ENCODE results near the gene CALR. TPM values are rescaled to one million over a fixed set of nuclear protein-coding genes. Genes with fewer than 3 reads are reported as not detected.

The CALR gene
- total and polyA plus RNA-seq, 9 of the 15 experiments (the other 6 are each of a cell fraction or from before 2014, with no cell fraction given), result 126 to 811 (median 642) TPM

DNA sequence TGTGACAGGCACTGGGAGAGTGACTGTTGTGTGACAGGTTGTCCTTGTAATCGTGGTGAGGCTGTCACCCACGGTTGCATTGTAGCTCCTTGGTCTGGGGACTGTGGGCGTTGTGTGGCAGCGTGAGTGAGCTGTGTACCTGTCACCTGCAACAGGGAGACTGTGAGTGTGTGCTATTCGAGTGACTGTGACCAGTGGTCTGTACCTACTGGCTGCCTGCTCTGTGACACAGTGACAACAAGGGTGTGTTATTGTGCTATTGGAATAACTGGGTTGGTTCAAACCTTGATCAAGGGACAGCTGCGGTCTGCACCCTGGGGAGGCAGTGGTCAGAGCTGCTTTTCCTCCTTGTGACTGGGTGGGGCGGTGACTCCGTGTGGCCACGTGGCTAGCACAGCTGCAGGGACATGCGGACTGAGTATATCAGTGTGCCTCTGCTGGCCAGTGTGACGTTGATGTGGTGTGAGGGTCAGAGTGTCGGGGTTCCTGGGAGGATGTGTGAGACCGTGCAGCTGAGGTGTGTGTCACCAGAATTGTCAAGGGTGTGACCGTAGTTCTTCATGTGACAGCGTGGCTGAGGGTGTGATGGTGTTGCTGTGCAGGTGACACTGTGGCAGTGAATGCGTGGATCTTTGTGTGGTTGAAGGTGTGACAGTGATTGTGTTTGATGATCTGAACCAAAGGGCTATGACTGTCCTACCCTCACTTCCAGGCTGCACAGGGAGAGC lies 46.8 kb downstream of the CALR start (continued):
- peak; percentile 60; the same call in 1 of the 2 replicates for TF ChIP-seq REST (IDR thresholded peaks at IDR 0.05; ENCODE audit: borderline replicate concordance)
- TF ChIP-seq REST (CRISPR knock-in tag; IDR thresholded peaks at IDR 0.05; ENCODE audit: low read depth), result no peak
- TF ChIP-seq, protein P1, sequence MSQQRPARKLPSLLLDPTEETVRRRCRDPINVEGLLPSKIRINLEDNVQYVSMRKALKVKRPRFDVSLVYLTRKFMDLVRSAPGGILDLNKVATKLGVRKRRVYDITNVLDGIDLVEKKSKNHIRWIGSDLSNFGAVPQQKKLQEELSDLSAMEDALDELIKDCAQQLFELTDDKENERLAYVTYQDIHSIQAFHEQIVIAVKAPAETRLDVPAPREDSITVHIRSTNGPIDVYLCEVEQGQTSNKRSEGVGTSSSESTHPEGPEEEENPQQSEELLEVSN (IDR thresholded peaks at IDR 0.05; ENCODE audit: borderline replicate concordance in 1 of 2, extremely low read depth in 1 of 2, insufficient read depth in 1 of 2, insufficient read length in 1 of 2, low read depth in 1 of 2, low read length in 1 of 2, poor library complexity in 1 of 2, severe bottlenecking in 1 of 2), result peak; percentile 78 to 87
- TF ChIP-seq, protein P2, sequence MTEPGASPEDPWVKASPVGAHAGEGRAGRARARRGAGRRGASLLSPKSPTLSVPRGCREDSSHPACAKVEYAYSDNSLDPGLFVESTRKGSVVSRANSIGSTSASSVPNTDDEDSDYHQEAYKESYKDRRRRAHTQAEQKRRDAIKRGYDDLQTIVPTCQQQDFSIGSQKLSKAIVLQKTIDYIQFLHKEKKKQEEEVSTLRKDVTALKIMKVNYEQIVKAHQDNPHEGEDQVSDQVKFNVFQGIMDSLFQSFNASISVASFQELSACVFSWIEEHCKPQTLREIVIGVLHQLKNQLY (CRISPR knock-in tag; conservative IDR thresholded peaks at IDR 0.05), result 0 out of 4 replicates have a peak, but pooled peaks of 1 of the 2 experiments have one; percentile 44
- TF ChIP-seq, protein P3, sequence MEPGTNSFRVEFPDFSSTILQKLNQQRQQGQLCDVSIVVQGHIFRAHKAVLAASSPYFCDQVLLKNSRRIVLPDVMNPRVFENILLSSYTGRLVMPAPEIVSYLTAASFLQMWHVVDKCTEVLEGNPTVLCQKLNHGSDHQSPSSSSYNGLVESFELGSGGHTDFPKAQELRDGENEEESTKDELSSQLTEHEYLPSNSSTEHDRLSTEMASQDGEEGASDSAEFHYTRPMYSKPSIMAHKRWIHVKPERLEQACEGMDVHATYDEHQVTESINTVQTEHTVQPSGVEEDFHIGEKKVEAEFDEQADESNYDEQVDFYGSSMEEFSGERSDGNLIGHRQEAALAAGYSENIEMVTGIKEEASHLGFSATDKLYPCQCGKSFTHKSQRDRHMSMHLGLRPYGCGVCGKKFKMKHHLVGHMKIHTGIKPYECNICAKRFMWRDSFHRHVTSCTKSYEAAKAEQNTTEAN (CRISPR knock-in tag; IDR thresholded peaks at IDR 0.05), result no peak
- no peak for TF ChIP-seq YBX1 (IDR thresholded peaks at IDR 0.05)
- TF ChIP-seq, protein P4, sequence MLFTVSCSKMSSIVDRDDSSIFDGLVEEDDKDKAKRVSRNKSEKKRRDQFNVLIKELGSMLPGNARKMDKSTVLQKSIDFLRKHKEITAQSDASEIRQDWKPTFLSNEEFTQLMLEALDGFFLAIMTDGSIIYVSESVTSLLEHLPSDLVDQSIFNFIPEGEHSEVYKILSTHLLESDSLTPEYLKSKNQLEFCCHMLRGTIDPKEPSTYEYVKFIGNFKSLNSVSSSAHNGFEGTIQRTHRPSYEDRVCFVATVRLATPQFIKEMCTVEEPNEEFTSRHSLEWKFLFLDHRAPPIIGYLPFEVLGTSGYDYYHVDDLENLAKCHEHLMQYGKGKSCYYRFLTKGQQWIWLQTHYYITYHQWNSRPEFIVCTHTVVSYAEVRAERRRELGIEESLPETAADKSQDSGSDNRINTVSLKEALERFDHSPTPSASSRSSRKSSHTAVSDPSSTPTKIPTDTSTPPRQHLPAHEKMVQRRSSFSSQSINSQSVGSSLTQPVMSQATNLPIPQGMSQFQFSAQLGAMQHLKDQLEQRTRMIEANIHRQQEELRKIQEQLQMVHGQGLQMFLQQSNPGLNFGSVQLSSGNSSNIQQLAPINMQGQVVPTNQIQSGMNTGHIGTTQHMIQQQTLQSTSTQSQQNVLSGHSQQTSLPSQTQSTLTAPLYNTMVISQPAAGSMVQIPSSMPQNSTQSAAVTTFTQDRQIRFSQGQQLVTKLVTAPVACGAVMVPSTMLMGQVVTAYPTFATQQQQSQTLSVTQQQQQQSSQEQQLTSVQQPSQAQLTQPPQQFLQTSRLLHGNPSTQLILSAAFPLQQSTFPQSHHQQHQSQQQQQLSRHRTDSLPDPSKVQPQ (CRISPR knock-in tag; IDR thresholded peaks at IDR 0.05; ENCODE audit: borderline replicate concordance), result no peak
